Skin of body (tissue), 2 donors: Measurements from ENCODE around the gene FBXL16. TPM values are rescaled to one million over a fixed set of nuclear protein-coding genes. Genes with fewer than 3 reads are reported as not detected.
A peak's percentile ranks its signal among the peaks of the same experiment; 100 is the strongest.

Experiments used
- DNase-seq: peaks from one replicate; lab custom pipeline; 2025; lab: John Stamatoyannopoulos, UW
- total RNA-seq: library from RNA; depleted of rRNA; stranded (reverse); fragments of >200 nt; gene quantifications from one replicate; pipeline ENCODE4 v1.2.3, GENCODE V29; 2014

Gene FBXL16
- total RNA-seq, 1 donor from 2014 or later: 0.30 TPM

GRCh38 chr16:710500-711075 is 5.0 kb upstream of the FBXL16 start:
- DNase-seq: no peak

DNA sequence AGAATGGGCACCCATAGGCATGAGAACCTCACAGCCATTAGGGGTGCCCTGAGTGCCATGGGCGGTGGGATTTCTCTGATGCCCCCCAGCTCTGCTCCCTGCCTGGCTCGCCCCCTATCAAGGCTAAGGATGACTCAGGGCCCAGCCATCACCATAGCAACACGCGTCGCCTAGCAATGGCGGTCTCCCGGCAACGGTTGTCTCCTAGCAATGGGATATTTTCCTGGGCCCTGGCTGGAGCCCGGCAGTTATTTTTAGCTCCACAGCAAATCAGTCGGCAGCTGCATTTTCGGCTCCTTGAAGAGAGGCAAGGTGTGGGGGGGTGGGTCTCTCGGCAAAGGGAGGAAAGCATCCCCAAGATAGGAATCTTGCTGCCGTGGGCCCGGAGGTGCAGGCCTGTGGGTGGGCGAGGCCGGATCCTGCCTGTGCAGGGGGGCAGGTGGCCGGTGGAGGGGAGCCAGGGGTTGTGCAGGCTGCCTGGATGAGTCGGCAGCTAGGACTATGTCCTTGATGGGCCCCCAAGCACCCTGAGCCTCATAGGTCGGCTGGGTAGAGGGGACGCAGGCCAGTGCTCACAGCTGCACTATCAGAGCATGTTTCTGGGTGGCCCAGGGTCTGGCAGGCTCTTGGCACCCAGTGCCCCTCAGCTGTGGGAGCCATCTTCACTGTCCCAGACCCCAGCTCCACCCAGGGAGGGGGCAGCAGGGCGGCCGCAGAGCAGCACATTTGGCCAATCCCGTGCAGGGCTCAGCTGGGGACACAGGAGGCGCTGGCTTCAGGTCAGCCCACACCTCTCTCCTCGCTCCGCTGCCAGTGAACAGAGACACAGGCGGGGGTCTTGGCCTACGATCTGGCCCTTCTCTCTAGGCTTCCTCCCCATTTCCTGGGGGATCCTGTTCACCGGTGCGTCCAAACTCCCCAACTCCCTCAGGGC is 4.2 kb upstream of the FBXL16 start:
- DNase-seq: peak; percentile 15

DNA sequence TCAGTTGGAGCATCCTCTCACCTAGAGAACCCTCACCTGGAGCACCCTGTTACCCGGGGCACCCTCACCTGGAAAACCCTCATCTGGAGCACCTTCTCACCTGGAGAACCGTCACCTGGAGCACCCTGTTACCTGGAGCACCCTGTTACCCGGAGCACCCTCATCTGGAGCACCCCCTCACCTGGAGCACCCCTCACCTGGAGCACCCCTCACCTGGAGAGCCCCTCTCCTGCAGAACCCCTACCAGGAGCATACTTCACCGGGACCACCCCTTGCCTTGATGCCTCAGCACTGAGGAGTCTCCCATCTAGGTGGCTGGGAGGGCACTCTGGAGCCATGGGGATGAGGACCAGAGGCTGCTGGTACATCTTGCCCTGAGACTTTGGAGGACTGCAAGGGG is 3.4 kb upstream of the FBXL16 start:
- no peak for DNase-seq

DNA sequence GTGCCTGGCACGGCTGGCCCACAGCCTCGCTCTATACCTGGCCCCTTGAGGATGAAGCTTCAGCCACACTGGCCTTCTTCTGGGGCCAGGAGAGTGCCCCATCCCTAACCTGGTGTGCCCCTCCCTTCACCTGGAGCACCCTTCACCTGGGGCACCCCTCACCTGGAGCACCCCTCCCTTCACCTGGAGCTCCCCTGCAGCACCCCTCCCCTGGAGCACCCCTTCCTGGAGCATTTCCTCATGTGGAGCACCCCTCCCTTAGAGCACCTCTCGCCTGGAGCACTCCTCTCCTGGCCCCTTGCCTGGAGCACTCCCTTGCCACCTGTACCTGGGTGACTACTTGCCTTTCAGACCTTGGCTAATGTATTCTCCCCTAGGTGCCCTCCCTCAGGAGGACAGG is 2.4 kb upstream of the FBXL16 start:
- DNase-seq: no peak

GRCh38 chr16:707062-707538 is 1.5 kb upstream of the FBXL16 start:
- no peak for DNase-seq

DNA sequence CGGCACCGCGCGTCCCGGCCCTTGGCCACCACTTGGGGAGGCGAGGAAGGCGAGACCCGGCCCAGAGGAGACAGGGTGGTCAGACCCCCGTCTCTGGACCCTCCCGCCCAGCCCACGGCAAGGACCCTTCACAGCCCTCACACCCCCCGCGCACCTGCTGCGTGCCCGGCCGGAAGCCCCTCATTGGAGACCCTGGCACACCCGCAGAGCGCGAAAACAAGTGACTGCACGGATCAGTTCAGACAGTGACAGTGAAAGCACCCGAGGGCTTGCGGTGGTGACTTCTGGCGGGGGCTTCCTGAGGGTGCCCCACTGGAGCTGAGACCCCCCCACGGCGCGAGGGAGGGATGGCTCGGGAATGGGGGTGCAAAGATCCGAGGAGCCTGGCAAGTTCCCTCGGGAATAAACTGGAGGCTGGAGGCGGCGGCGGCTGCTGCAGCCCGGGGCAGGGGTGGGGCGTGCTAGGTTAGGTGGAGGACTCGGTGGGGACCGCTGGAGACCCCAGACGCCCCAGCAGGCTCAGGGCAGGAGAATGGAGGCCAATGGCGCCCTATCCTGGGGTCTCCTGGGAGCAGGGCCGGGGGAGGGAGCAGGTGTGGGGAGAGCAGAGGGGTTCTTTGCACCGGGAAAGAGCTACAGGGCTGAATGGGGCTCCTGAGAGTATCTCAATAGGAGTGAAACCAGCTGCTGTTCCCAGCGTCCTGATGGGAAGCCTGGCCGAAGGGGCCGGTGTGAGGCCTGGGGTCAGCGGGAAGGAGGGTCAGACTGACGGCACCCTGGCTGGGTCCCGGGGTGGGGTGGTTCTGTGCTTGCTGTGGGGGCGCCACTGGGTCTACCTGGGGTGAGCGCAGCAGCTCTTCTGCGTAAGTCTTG is 824 bp upstream of the FBXL16 start:
- DNase-seq: no peak

GRCh38 chr16:704552-705380 is 835 bp downstream of the FBXL16 start:
- DNase-seq: no peak

DNA sequence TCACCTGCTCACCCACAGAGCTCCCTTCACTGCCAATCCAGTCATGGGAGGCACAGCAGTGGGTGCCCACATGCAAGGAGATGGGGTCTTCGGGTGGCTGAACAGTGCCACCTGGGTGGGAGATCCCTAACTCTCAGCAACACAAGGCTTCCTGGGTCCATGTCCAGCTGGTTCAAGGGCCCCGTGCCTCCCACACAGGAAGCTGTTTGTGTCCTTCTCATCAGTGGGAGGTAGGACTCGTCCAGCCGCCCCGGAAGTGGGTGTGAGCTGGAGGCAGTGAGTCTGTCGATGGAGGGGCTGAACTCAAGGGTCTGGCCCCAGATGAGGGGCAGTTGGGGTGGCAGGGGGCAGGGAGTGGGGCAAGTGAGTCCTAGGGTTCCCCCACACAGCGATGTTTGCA is 1.6 kb downstream of the FBXL16 start:
- no peak for DNase-seq

DNA sequence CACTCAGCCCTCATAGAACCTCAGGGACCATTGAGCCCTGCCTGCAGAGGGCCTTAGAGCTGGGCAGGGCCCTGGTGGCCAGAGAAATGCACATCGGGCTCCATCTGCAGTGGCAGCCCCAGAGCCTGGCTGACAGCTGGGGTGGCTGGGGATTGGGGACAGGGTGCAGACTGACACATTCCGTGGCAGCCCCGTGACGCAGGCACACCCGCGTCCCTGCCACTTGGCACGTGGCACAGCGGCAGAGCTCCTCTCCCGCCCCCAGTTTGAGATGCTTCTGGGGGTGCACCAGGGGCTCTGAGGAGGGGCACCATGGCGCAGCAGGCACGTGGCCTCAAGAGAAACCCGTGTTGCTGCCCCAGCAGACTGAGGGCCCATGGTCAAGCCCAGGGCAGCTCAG is 2.2 kb downstream of the FBXL16 start:
- no peak for DNase-seq

- no peak for DNase-seq
Observed at GRCh38 chr16:702341-702740, 3.3 kb downstream of the FBXL16 start.

DNA sequence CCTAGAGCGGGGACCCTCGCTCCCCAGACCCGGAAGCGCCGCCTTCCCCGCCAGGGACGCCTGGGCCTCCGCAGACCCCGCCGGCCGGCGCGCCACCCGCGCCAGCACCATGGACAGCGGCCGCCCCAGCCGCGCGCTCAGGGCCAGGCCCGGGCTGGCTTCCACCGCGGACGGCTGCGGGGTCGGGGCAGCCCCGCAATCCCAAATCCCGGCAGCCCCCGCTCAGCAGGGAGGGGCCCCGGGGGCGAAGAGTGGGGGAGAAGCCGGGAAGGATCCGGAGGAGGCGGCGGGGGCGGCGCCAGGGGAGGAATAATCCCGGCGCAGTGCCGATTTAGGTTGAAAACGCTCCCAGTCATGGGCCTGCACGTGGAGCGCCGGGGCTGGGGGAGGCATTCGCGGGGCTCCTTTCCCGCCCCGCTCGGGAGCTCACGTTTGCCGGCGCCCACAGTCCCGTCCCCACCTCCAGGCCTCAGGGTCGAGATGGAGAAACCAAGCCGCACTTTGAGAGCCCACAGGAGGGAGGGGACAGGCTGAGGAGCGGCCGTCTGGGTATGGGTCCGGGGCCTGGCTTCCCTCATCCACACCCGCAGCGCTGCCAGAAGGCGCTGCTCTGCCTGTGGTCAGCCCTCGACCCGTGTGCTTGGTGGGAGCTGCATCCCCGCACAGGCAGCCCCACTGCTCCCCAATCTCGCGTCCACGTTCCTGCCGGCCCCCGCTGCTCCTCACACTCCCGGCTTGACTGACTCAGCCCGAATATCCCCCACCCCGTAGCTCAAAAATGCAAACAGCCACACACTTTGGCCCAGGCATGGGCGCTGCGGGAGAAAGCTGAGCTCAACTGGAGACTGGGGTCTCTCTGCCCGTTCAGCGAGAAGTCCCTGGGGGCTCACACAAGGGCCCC is 4.7 kb downstream of the FBXL16 start:
- no peak for DNase-seq

GRCh38 chr16:698911-699671 is 6.5 kb downstream of the FBXL16 start:
- DNase-seq: no peak

GRCh38 chr16:695355-696089 is 10.1 kb downstream of the FBXL16 start:
- DNase-seq: no peak

- DNase-seq: no peak
Observed at GRCh38 chr16:694863-695354, 10.7 kb downstream of the FBXL16 start.

- no peak for DNase-seq
Observed at GRCh38 chr16:694187-694862, 11.3 kb downstream of the FBXL16 start.

DNA sequence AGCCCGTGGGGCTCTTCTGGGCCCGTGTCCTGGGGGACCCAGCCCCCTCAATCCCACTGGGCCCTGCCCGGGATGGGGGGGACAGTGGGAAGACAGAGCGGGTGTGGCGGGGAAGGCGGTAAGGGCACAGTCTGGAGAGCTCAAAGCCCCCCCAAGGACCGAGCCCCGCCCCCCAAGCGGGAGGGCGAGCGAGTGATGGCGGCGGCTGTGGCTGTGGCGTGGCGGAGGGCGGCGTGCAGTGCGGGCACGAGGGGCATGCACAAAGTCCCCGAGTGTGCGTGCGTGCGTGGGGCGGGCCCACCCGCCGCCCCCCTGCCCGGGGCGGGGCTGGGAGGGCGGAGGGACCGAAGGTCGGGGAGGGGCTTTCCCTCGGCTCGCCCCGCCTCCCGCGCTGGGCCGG is 11.8 kb downstream of the FBXL16 start:
- no peak for DNase-seq

GRCh38 chr16:693364-693763 is 12.2 kb downstream of the FBXL16 start:
- DNase-seq: no peak
